D721Med (cell line): ENCODE measurements around the gene SPOCK3.
A peak's percentile ranks its signal among the peaks of the same experiment; 100 is the strongest.

Experiments used
- DNase-seq: peaks from one replicate; pipeline ENCODE4 v3.0.0; 2011; ENCODE audit warnings: low spot score; ENCODE audit not compliant: insufficient read length
- FAIRE-seq: peaks from 2 replicates; lab custom pipeline; 2011; peaks lifted over from hg19 to GRCh38; lab: Jason Lieb, UNC
- TF ChIP-seq, protein P1 (sequence below): IDR thresholded peaks from 2 replicates; pipeline ENCODE4 v1.5.1; 2012; ENCODE audit warnings: mild to moderate bottlenecking, control low read depth; ENCODE audit not compliant: insufficient read depth; ENCODE audit errors: missing control alignments

Gene SPOCK3

DNA sequence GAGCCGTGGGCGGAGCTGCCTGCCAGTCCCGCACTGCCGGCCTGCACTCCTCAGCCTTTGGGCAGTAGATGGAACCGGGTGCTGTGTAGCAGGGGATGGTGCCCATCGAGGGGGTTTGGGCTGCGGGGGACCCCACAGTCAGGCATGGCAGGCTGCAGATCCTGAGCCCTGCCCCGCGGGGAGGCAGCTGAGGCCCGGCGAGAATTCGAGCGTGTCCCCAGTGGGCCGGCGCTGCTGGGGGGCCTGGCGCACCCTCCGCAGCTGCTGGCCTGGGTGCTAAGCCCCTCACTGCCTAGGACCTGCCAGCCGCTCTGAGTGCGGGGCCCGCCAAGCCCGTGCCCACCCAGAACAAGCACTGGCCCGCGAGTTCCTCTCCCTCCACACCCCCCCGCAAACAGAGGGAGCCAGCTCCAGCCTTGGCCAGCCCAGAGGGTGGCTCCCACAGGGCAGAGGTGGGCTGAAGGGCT, 391.5 kb downstream of the SPOCK3 start:
- DNase-seq (no peak), FAIRE-seq (no peak)
- TF ChIP-seq, protein P1, sequence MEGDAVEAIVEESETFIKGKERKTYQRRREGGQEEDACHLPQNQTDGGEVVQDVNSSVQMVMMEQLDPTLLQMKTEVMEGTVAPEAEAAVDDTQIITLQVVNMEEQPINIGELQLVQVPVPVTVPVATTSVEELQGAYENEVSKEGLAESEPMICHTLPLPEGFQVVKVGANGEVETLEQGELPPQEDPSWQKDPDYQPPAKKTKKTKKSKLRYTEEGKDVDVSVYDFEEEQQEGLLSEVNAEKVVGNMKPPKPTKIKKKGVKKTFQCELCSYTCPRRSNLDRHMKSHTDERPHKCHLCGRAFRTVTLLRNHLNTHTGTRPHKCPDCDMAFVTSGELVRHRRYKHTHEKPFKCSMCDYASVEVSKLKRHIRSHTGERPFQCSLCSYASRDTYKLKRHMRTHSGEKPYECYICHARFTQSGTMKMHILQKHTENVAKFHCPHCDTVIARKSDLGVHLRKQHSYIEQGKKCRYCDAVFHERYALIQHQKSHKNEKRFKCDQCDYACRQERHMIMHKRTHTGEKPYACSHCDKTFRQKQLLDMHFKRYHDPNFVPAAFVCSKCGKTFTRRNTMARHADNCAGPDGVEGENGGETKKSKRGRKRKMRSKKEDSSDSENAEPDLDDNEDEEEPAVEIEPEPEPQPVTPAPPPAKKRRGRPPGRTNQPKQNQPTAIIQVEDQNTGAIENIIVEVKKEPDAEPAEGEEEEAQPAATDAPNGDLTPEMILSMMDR, result no peak

GRCh38 chr4:166839615-166840251, 394.6 kb downstream of the SPOCK3 start:
- FAIRE-seq (no peak), DNase-seq (no peak)
- TF ChIP-seq, protein P1, result no peak

DNA sequence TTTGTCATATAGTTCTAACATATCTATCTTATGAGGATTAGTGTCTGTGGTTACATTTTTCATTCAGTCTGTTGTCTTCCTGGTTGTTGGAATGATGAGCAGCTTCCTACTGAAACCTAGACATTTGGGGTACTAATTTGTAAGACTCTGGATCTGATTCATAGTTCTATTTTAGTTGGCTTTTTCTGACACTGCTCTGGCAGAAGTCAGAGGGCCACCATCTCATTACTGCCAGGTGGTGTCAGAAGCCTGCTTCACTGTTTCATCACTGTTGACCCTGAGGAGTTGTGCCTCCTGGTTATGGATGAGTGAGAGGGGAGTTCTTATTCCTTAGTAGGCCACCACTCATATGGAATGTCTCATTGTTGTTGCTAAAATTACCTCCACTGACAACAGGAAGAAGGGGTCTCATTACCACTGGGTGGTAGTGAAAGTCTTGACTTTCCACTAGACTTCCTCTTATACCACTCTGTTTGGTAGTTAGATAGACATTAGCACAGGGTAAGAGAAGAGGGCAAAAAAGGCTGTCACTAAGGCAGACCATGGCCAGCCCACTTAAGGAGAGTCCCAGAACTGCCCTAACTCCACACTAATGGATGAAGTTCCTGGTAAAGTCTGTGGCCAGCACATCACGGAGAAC, 395.2 kb downstream of the SPOCK3 start:
- no peak for FAIRE-seq
- no peak for DNase-seq
- TF ChIP-seq, protein P1, result no peak

DNA sequence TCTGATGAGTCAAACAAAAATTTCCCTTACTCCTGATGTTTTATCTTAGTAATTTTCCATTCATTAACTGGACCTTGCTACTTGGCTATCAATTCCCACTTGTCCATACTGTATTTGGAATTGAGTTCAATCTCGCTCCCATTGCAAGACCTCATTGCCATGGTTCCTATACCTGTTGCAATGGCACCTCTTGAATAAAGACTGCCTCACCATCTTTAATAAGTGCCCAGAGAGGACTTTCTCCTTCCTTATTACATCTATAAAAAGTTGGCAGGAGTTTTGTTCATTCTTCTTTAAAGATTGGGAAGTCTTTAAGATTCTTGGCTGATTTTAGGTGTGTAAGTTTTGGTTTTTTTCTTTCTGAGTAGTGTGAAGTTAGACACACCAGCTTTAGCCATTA, 397.4 kb downstream of the SPOCK3 start:
- TF ChIP-seq, protein P1, result no peak
- DNase-seq, result no peak
- FAIRE-seq, result no peak

DNA sequence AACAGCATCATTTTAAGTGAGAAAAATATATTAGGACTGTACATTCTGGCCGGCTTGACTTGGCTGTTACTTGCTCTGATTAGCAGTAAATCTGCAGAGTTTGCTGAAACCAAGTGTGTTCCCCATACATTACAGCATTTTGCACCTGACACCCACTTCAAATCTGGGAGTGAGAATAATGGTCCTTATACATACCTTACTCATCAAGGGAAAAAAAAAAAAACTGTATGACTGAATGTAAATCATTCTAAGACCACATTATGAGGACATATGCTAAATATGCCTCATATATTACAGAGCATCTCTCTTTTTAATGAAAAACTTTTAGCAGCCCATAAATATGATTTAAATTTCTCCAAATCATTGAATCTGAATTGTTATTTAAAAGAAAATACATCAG, 406.7 kb downstream of the SPOCK3 start:
- DNase-seq (no peak), FAIRE-seq (no peak)
- TF ChIP-seq, protein P1, result no peak

- TF ChIP-seq, protein P1, result no peak
- no peak for DNase-seq
- FAIRE-seq, result peak; percentile 86
Measured at GRCh38 chr4:166827167-166827566, 407.1 kb downstream of the SPOCK3 start.

- TF ChIP-seq, protein P1, result no peak
- no peak for DNase-seq
- FAIRE-seq, result peak; percentile 56
Measured at GRCh38 chr4:166823848-166824247, 410.4 kb downstream of the SPOCK3 start.
